ENCODE results near the gene DHRSX.

GRCh38 chrX:2404776-2405175, 96.0 kb downstream of the DHRSX start:
- TF ChIP-seq CTCF (IDR thresholded peaks at IDR 0.05) (no peak), POLR2A (IDR thresholded peaks at IDR 0.05) (no peak)
